Skeletal muscle tissue (tissue), 4 donors: Measurements from ENCODE around the gene IQSEC3. TPM values are rescaled to one million over a fixed set of nuclear protein-coding genes. Genes with fewer than 3 reads are reported as not detected.

Experiments
- H3K27ac ChIP-seq: one replicate; pipeline ENCODE4 v1.7.0; 2013; ENCODE audit warnings: mild to moderate bottlenecking, low read depth, low read length, inconsistent platforms
- H3K27me3 ChIP-seq, 3 donors: one replicate each; pipeline ENCODE4 v1.7.0; 2013; ENCODE audit warnings: low read length in 3 of 3; ENCODE audit not compliant: control insufficient read depth in 3 of 3, insufficient read depth in 3 of 3
- H3K36me3 ChIP-seq, 3 donors: one replicate each; pipeline ENCODE4 v1.7.0; 2013; ENCODE audit warnings: low read length in 3 of 3; ENCODE audit not compliant: control insufficient read depth in 3 of 3, insufficient read depth in 3 of 3
- H3K4me1 ChIP-seq, 3 donors: one replicate each; pipeline ENCODE4 v1.7.0; 2013; ENCODE audit warnings: low read length in 3 of 3, mild to moderate bottlenecking in 3 of 3; ENCODE audit not compliant: control insufficient read depth in 3 of 3, insufficient read depth in 3 of 3
- H3K4me3 ChIP-seq, 3 donors: one replicate each; pipeline ENCODE4 v1.7.0; 2013; ENCODE audit warnings: low read length in 3 of 3
- H3K9ac ChIP-seq, 3 donors: one replicate each; pipeline ENCODE4 v1.7.0; 2013; ENCODE audit warnings: low read length in 3 of 3, mild to moderate bottlenecking in 3 of 3, moderate library complexity in 2 of 3, low read depth in 1 of 3
- H3K9me3 ChIP-seq, 3 donors: one replicate each; pipeline ENCODE4 v1.7.0; 2013; ENCODE audit warnings: low read length in 3 of 3; ENCODE audit not compliant: control insufficient read depth in 3 of 3
- total RNA-seq: library from RNA; depleted of rRNA; stranded (reverse); fragments of >200 nt; gene quantifications from one replicate; pipeline ENCODE4 v1.2.3, GENCODE V29; 2014
- donor health status: Osteomylitis.

Gene IQSEC3
- total RNA-seq, 1 donor from 2014 or later: 1.0 TPM

GRCh38 chr12:190881-191280, 124.3 kb downstream of the IQSEC3 start:
- Histone ChIP-seq H3K4me1 (peaks cover 3 to 14% (median 10%) of the 10 kb centered on the region in 3 donors), H3K9me3 (no peaks in the 10 kb centered on the region), H3K36me3 (no peaks in the 10 kb centered on the region), H3K4me3 (no peak overlapping the region), H3K9ac (no peak overlapping the region), H3K27ac (no peak overlapping the region), H3K27me3 (peaks cover 14 to 42% (median 19%) of the 10 kb centered on the region in 3 donors)

DNA sequence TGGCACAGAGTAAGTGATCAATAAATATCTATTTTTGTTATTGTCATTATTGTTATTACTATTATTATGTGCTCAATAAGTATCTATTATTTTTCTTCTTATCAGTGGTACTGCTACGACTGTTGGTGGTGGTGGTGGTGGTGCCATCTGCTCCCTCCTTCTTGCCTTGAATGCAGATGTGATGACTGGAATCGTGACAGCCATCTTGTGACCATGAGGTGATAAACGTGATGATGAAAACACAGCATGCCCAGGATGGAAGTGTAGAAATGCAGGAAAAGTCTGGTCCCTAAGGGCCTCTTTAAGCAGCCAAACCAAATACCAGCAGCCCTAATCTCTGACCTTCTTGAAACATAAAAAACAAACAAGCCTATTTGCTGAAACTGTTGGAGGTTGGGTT, 125.0 kb downstream of the IQSEC3 start:
- Histone ChIP-seq H3K36me3 (no peaks in the 10 kb centered on the region), H3K27me3 (peaks cover 14 to 45% (median 19%) of the 10 kb centered on the region in 3 donors), H3K4me1 (peaks cover 3 to 10% (median 8%) of the 10 kb centered on the region in 3 donors), H3K9me3 (no peaks in the 10 kb centered on the region), H3K4me3 (no peak overlapping the region), H3K27ac (no peak overlapping the region), H3K9ac (no peak overlapping the region)

GRCh38 chr12:193261-193660, 126.7 kb downstream of the IQSEC3 start:
- Histone ChIP-seq H3K9me3 (no peaks in the 10 kb centered on the region), H3K27me3 (peaks cover 14 to 45% (median 19%) of the 10 kb centered on the region in 3 donors), H3K4me3 (no peak overlapping the region), H3K36me3 (no peaks in the 10 kb centered on the region), H3K9ac (no peak overlapping the region), H3K27ac (no peak overlapping the region), H3K4me1 (peaks cover 3 to 10% (median 8%) of the 10 kb centered on the region in 3 donors)

DNA sequence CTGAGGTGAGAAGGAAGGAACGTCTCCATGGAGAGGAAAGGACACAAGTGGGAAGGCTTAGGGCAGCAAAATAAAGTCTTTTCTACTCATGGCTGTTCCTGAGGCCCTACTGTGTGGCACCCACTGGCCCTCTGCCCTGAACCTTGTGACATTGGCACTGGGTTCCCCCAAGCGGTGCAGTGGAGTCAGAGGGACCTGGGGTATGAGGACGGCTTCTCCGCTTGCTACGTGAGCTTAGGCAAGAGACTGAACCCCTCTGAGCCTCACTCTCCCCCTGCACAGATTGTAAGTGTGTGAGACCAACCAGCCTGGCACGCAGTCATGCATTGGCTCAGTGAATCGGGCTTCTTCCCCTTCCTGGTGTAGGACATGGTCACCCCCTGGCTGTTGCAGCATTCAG, 127.7 kb downstream of the IQSEC3 start:
- no peaks in the 10 kb centered on the region for H3K9me3 ChIP-seq
- no peak overlapping the region for H3K27ac ChIP-seq
- H3K4me1 ChIP-seq: peaks cover 2 to 7% (median 5%) of the 10 kb centered on the region in 3 donors
- no peaks in the 10 kb centered on the region for H3K36me3 ChIP-seq
- no peak overlapping the region for H3K4me3 ChIP-seq
- peaks cover 14 to 43% (median 19%) of the 10 kb centered on the region in 3 donors for H3K27me3 ChIP-seq
- no peak overlapping the region for H3K9ac ChIP-seq

DNA sequence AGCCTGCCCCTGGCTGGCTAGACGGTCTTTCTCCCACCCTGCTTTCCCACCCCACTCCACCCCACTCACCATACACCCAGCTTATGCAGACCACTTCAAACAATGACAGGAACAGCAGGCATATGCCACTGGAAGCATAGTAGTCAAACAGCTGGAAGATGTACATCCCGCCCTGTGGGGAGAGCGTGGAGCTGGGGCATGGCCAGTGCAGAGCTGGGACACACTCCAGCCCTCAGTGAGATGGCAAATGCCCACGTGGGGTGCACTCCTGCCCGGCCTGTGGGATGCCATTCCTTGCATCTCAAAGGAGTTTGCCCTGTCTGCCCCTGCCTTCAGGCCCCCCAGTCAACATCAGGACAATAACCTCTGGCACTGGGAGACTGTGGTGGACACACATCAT, 128.6 kb downstream of the IQSEC3 start:
- H3K9ac ChIP-seq: no peak overlapping the region
- peaks cover 12 to 43% (median 14%) of the 10 kb centered on the region in 3 donors for H3K27me3 ChIP-seq
- H3K27ac ChIP-seq: no peak overlapping the region
- no peaks in the 10 kb centered on the region for H3K36me3 ChIP-seq
- H3K4me1 ChIP-seq: peaks cover 0 to 8% (median 2%) of the 10 kb centered on the region in 3 donors
- no peaks in the 10 kb centered on the region for H3K9me3 ChIP-seq
- no peak overlapping the region for H3K4me3 ChIP-seq

GRCh38 chr12:195951-196350, 129.4 kb downstream of the IQSEC3 start:
- H3K9me3 ChIP-seq: no peaks in the 10 kb centered on the region
- H3K27ac ChIP-seq: no peak overlapping the region
- H3K36me3 ChIP-seq: no peaks in the 10 kb centered on the region
- no peak overlapping the region for H3K4me3 ChIP-seq
- H3K27me3 ChIP-seq: peaks cover 5 to 35% (median 13%) of the 10 kb centered on the region in 3 donors
- H3K4me1 ChIP-seq: peaks cover 7 to 13% (median 8%) of the 10 kb centered on the region in 3 donors
- no peak overlapping the region for H3K9ac ChIP-seq

GRCh38 chr12:196436-196835, 129.9 kb downstream of the IQSEC3 start:
- Histone ChIP-seq H3K4me1 (peaks cover 12 to 18% (median 13%) of the 10 kb centered on the region in 3 donors), H3K9ac (no peak overlapping the region), H3K9me3 (no peaks in the 10 kb centered on the region), H3K27me3 (peaks cover 2 to 32% (median 10%) of the 10 kb centered on the region in 3 donors), H3K27ac (no peak overlapping the region), H3K4me3 (no peak overlapping the region), H3K36me3 (no peaks in the 10 kb centered on the region)

DNA sequence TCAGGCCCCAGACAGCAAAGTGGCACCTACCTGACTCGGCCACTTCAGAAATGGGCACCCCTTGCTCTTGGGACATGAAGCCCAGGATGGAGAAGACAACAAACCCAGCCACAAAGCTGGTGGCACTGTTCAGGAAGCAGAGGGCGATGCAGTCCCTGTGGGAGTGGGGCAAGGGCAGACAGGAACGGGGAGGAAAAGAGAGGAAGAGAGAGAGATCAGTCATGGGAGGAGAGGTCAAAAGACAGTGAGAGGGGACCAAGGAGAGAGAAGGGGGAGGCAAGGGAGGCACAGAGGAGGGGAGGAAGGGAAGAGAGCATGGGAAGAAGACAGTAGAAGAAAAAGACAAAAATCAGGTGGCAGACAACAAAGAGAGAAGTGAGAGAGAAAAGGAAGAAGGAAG, 130.8 kb downstream of the IQSEC3 start:
- peaks cover under 1 to 32% (median 10%) of the 10 kb centered on the region in 3 donors for H3K27me3 ChIP-seq
- no peak overlapping the region for H3K27ac ChIP-seq
- H3K9ac ChIP-seq: no peak overlapping the region
- H3K4me3 ChIP-seq: no peak overlapping the region
- H3K4me1 ChIP-seq: peaks cover 21 to 27% (median 22%) of the 10 kb centered on the region in 3 donors
- no peaks in the 10 kb centered on the region for H3K36me3 ChIP-seq
- H3K9me3 ChIP-seq: no peaks in the 10 kb centered on the region

GRCh38 chr12:197911-198695, 131.5 kb downstream of the IQSEC3 start:
- Histone ChIP-seq H3K27me3 (peaks cover 0 to 25% (median 10%) of the 10 kb centered on the region in 3 donors), H3K9me3 (no peaks in the 10 kb centered on the region), H3K9ac (no peak overlapping the region), H3K36me3 (no peaks in the 10 kb centered on the region), H3K4me1 (peaks cover 25 to 32% (median 25%) of the 10 kb centered on the region in 3 donors), H3K4me3 (no peak overlapping the region), H3K27ac (no peak overlapping the region)

GRCh38 chr12:198705-199104, 132.1 kb downstream of the IQSEC3 start:
- Histone ChIP-seq H3K27me3 (peaks cover 0 to 21% (median 10%) of the 10 kb centered on the region in 3 donors), H3K4me3 (no peak overlapping the region), H3K9ac (no peak overlapping the region), H3K9me3 (no peaks in the 10 kb centered on the region), H3K27ac (no peak overlapping the region), H3K4me1 (peaks cover 25 to 32% (median 25%) of the 10 kb centered on the region in 3 donors), H3K36me3 (no peaks in the 10 kb centered on the region)
